NCI-H187 treated with DMSO at 0.1 percent for 48 hours (cell line): ENCODE results near the gene TWF2.

Experiments used
- DNase-seq: peaks from one replicate; lab custom pipeline; 2025; lab: John Stamatoyannopoulos, UW

The TWF2 gene

GRCh38 chr3:52257911-52258310 lies 19.0 kb upstream of the TWF2 start:
- DNase-seq = no peak

- no peak for DNase-seq
Observed at GRCh38 chr3:52256622-52257021, 17.7 kb upstream of the TWF2 start.

GRCh38 chr3:52256159-52256558 lies 17.2 kb upstream of the TWF2 start:
- DNase-seq = no peak

GRCh38 chr3:52254608-52255007 lies 15.7 kb upstream of the TWF2 start:
- no peak for DNase-seq

- DNase-seq = no peak
Observed at GRCh38 chr3:52253314-52254304, 14.7 kb upstream of the TWF2 start.

- DNase-seq = no peak
Observed at GRCh38 chr3:52250122-52250521, 11.2 kb upstream of the TWF2 start.

GRCh38 chr3:52249683-52250082 lies 10.7 kb upstream of the TWF2 start:
- DNase-seq = no peak

GRCh38 chr3:52248816-52249547 lies 10.0 kb upstream of the TWF2 start:
- DNase-seq = no peak

- DNase-seq = no peak
Observed at GRCh38 chr3:52248165-52248541, 9.2 kb upstream of the TWF2 start.

- no peak for DNase-seq
Observed at GRCh38 chr3:52247409-52248164, 8.6 kb upstream of the TWF2 start.

GRCh38 chr3:52246728-52247408 lies 7.9 kb upstream of the TWF2 start:
- no peak for DNase-seq

- DNase-seq = no peak
Observed at GRCh38 chr3:52246264-52246620, 7.3 kb upstream of the TWF2 start.

GRCh38 chr3:52245322-52246263 lies 6.6 kb upstream of the TWF2 start, which contains the start of gene PPM1M:
Gene PPM1M (plus strand): TSS chr3:52245759. CDS start chr3:52245825, 66 bp downstream.
- DNase-seq = no peak

- DNase-seq = no peak
Observed at GRCh38 chr3:52243791-52244628, 5.1 kb upstream of the TWF2 start.

- no peak for DNase-seq
Observed at GRCh38 chr3:52242039-52242438, 3.1 kb upstream of the TWF2 start.

GRCh38 chr3:52240886-52241370 lies 2.0 kb upstream of the TWF2 start:
- DNase-seq = no peak

GRCh38 chr3:52240059-52240885 lies 1.3 kb upstream of the TWF2 start:
- DNase-seq = no peak

- DNase-seq = no peak
Observed at GRCh38 chr3:52238193-52238760, 681 bp downstream of the TWF2 start.
